Peyer's patch (tissue), 4 donors: ENCODE data around the gene CCDC82. TPM values are rescaled to one million over a fixed set of nuclear protein-coding genes. Genes with fewer than 3 reads are reported as not detected.

Experiments used
- DNase-seq, 3 donors: peaks; one replicate each; pipeline ENCODE4 v3.0.0-alpha.2; 2017 to 2019
- H3K27ac ChIP-seq, 4 donors: fragments of 200-600 bp; sonication (generic); one replicate each; pipeline ENCODE4 v1.5.1; 2016 to 2019
- H3K27me3 ChIP-seq, 2 donors: fragments of 200-600 bp; sonication (generic); one replicate each; pipeline ENCODE4 v1.5.1; 2019
- H3K36me3 ChIP-seq, 3 donors: fragments of 200-600 bp; sonication (generic); one replicate each; pipeline ENCODE4 v1.5.1; 2016 to 2019
- H3K4me1 ChIP-seq, 4 donors: fragments of 200-600 bp; sonication (generic); one replicate each; pipeline ENCODE4 v1.5.1; 2016 to 2019
- H3K4me3 ChIP-seq, 4 donors: fragments of 200-600 bp; sonication (generic); 1 replicate in 3 of 4; 2 replicates in 1 of 4; pipeline ENCODE4 v1.5.1; 2016 to 2019; ENCODE audit warnings: mild to moderate bottlenecking in 1 of 4
- H3K9me3 ChIP-seq, 4 donors: fragments of 200-600 bp; sonication (generic); one replicate each; pipeline ENCODE4 v1.5.1; 2016 to 2019; ENCODE audit warnings: mild to moderate bottlenecking in 1 of 4
- CTCF ChIP-seq, 6 experiments: fragments of 450-650 bp in 4 of 6; fragments of 200-600 bp in 2 of 6; sonication (generic) in 1 of 6; IDR thresholded peaks; one replicate each; pipeline ENCODE4 v1.5.1; 2017 to 2019; ENCODE audit warnings: antibody characterized with exemption in 6 of 6, mild to moderate bottlenecking in 3 of 6, moderate library complexity in 1 of 6
- POLR2A ChIP-seq, 2 donors: fragments of 450-650 bp; IDR thresholded peaks; one replicate each; pipeline ENCODE4 v1.5.1; 2017; ENCODE audit warnings: antibody characterized with exemption in 2 of 2, mild to moderate bottlenecking in 2 of 2, moderate library complexity in 2 of 2
- total RNA-seq, 4 donors: library from RNA; depleted of rRNA; stranded (reverse); fragments of >200 nt; gene quantifications; one replicate each; pipeline ENCODE4 v1.1.0, GENCODE V29; 2016

CCDC82 gene
- total RNA-seq, 4 donors from 2014 or later: 19.3 to 63.5 (median 31.1) TPM

DNA sequence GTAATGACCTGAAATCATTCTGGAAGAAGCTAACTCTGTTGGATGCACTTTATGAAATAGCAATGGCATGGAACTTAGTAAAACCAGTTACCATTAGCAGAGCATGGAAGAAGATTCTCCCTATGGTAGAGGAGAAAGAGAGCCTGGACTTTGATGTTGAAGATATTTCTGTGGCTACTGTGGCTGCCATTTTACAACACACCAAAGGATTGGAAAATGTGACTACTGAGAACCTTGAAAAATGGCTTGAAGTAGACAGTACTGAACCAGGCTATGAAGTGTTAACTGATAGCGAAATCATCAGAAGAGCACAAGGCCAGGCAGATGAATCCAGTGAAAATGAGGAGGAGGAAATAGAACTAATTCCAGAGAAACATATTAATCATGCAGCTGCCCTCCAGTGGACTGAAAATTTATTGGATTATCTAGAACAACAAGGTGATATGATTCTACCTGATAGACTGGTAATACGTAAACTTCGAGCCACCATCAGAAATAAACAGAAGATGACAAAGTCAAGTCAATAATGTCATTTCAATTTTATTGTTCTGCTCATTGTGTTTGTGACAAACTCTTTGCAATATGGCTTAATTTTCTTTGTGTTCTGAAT lies 2.1 kb upstream of the CCDC82 start:
- H3K36me3 ChIP-seq: no peaks in the 10 kb centered on the region
- no peaks in the 10 kb centered on the region for H3K27me3 ChIP-seq
- no peak overlapping the region for H3K27ac ChIP-seq
- peak in 3 of 6 experiments; percentile 7 to 16 (median 12) for TF ChIP-seq CTCF (IDR thresholded peaks at IDR 0.05)
- TF ChIP-seq POLR2A (IDR thresholded peaks at IDR 0.05): no peak
- peaks cover 0 to 19% (median 2%) of the 10 kb centered on the region in 4 donors for H3K4me1 ChIP-seq
- H3K4me3 ChIP-seq: no peak overlapping the region
- no peaks in the 10 kb centered on the region for H3K9me3 ChIP-seq
- no peak for DNase-seq

- Histone ChIP-seq H3K36me3 (no peaks in the 10 kb centered on the region), H3K27me3 (no peaks in the 10 kb centered on the region), H3K27ac (peak overlapping the region; percentile 87 to 95 (median 89)), H3K4me3 (peak overlapping the region; percentile 73 to 91 (median 80)), H3K4me1 (peaks cover 0 to 19% (median 2%) of the 10 kb centered on the region in 4 donors), H3K9me3 (no peaks in the 10 kb centered on the region)
- no peak for DNase-seq
- no peak for TF ChIP-seq POLR2A (IDR thresholded peaks at IDR 0.05)
- TF ChIP-seq CTCF (IDR thresholded peaks at IDR 0.05): no peak
These were observed 728 bp upstream of the CCDC82 start for GRCh38 chr11:96390488-96390792.

GRCh38 chr11:96388891-96389719 lies 607 bp downstream of the CCDC82 start:
- Histone ChIP-seq H3K9me3 (no peaks in the 10 kb centered on the region), H3K27me3 (no peaks in the 10 kb centered on the region), H3K4me1 (peaks cover 0 to 19% (median 2%) of the 10 kb centered on the region in 4 donors), H3K4me3 (peak overlapping the region; percentile 73 to 91 (median 80)), H3K27ac (peak overlapping the region; percentile 87 to 95 (median 89)), H3K36me3 (no peaks in the 10 kb centered on the region)
- no peak for DNase-seq
- TF ChIP-seq CTCF (IDR thresholded peaks at IDR 0.05) (peak in 1 of 6 experiments; percentile 7), POLR2A (IDR thresholded peaks at IDR 0.05) (no peak)

DNA sequence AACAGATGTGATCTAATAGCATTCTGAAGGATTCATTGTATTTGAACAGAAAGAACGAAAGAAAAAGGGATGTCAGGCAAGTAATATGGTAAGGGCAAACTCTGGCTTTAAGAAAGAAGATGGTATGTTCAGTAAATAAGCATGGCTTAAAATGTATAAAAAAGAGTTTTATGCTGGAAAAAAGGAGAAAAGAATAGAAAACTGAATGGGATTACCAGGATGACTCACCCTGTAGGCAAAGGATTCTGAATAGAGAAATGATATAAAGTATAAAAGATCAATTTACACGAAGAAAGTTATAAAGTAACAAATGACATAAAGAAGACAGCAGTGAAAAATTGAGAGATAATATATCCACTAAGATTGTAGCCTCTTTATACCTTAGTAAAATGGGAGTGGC lies 4.5 kb downstream of the CCDC82 start:
- no peak overlapping the region for H3K27ac ChIP-seq
- peaks cover 0 to 11% (median 2%) of the 10 kb centered on the region in 4 donors for H3K4me1 ChIP-seq
- H3K27me3 ChIP-seq: no peaks in the 10 kb centered on the region
- no peaks in the 10 kb centered on the region for H3K9me3 ChIP-seq
- DNase-seq: no peak
- no peak for TF ChIP-seq POLR2A (IDR thresholded peaks at IDR 0.05)
- TF ChIP-seq CTCF (IDR thresholded peaks at IDR 0.05): no peak
- H3K36me3 ChIP-seq: peaks cover 0 to 16% (median 0%) of the 10 kb centered on the region in 3 donors
- no peak overlapping the region for H3K4me3 ChIP-seq

GRCh38 chr11:96384156-96384555 lies 5.6 kb downstream of the CCDC82 start:
- no peak for DNase-seq
- TF ChIP-seq CTCF (IDR thresholded peaks at IDR 0.05) (no peak), POLR2A (IDR thresholded peaks at IDR 0.05) (no peak)
- Histone ChIP-seq H3K4me1 (peaks cover 0 to 11% (median 2%) of the 10 kb centered on the region in 4 donors), H3K27me3 (no peaks in the 10 kb centered on the region), H3K36me3 (peaks cover 0 to 16% (median 0%) of the 10 kb centered on the region in 3 donors), H3K27ac (no peak overlapping the region), H3K4me3 (no peak overlapping the region), H3K9me3 (no peaks in the 10 kb centered on the region)
